Esophagus squamous epithelium (tissue), 4 donors: ENCODE data around the gene HOXA9.

Experiments used
- CTCF ChIP-seq, 6 experiments: fragments of 450-650 bp in 4 of 6; fragments of 200-600 bp in 2 of 6; sonication (generic) in 2 of 6; IDR thresholded peaks; one replicate each; pipeline ENCODE4 v1.5.1; 2016 to 2019; ENCODE audit warnings: antibody characterized with exemption in 6 of 6, mild to moderate bottlenecking in 4 of 6, moderate library complexity in 4 of 6
- POLR2A ChIP-seq, 4 donors: fragments of 450-650 bp; IDR thresholded peaks; one replicate each; pipeline ENCODE4 v1.6.1; 2017; ENCODE audit warnings: antibody characterized with exemption in 4 of 4, mild to moderate bottlenecking in 4 of 4, moderate library complexity in 3 of 4

GRCh38 chr7:27151931-27152815, 13.2 kb downstream of the HOXA9 start, which contains the start of gene HOXA3:
- TF ChIP-seq CTCF (IDR thresholded peaks at IDR 0.05) (no peak), POLR2A (IDR thresholded peaks at IDR 0.05) (no peak)
